T follicular helper cell (primary cell): ENCODE measurements around the gene MUC20.
"Not testable (repeated sequence)": the region's sequence is repeated elsewhere in the genome, so short reads cannot be mapped to it uniquely, and the experiment has no call there.

ENCODE experiments used
- DNase-seq: peaks from one replicate; pipeline ENCODE4 v3.0.0-alpha.2; 2020; ENCODE audit warnings: low read depth

The MUC20 gene

GRCh38 chr3:195692781-195693427, 27.9 kb upstream of the MUC20 start:
- DNase-seq, result no peak

- DNase-seq, result no peak
Observed at GRCh38 chr3:195693428-195694216, 27.2 kb upstream of the MUC20 start.

- not testable (repeated sequence) for DNase-seq
Observed at GRCh38 chr3:195694217-195695076, 26.3 kb upstream of the MUC20 start.

- DNase-seq, result no peak
Observed at GRCh38 chr3:195696632-195697278, 24.0 kb upstream of the MUC20 start.

GRCh38 chr3:195697582-195698324, 23.0 kb upstream of the MUC20 start:
- no peak for DNase-seq

- DNase-seq, result no peak
Observed at GRCh38 chr3:195698325-195698646, 22.5 kb upstream of the MUC20 start.

- no peak for DNase-seq
Observed at GRCh38 chr3:195698647-195699387, 22.0 kb upstream of the MUC20 start.

- DNase-seq, result no peak
Observed at GRCh38 chr3:195699388-195699771, 21.4 kb upstream of the MUC20 start.

- DNase-seq, result no peak
Observed at GRCh38 chr3:195699860-195700259, 20.9 kb upstream of the MUC20 start.

- no peak for DNase-seq
Observed at GRCh38 chr3:195700319-195700718, 20.5 kb upstream of the MUC20 start.

GRCh38 chr3:195701042-195701915, 19.5 kb upstream of the MUC20 start:
- no peak for DNase-seq

- DNase-seq, result no peak
Observed at GRCh38 chr3:195703776-195704175, 17.0 kb upstream of the MUC20 start.

GRCh38 chr3:195704433-195704999, 16.3 kb upstream of the MUC20 start:
- DNase-seq, result no peak

GRCh38 chr3:195705081-195705991, 15.4 kb upstream of the MUC20 start:
- DNase-seq, result no peak

- no peak for DNase-seq
Observed at GRCh38 chr3:195708061-195708460, 12.7 kb upstream of the MUC20 start.

- DNase-seq, result no peak
Observed at GRCh38 chr3:195708626-195709481, 11.9 kb upstream of the MUC20 start.

- DNase-seq, result no peak
Observed at GRCh38 chr3:195709676-195710085, 11.1 kb upstream of the MUC20 start.
